A172 (cell line): Measurements from ENCODE around the gene PTPRD. TPM values are rescaled to one million over a fixed set of nuclear protein-coding genes. Genes with fewer than 3 reads are reported as not detected.

ENCODE experiments used
- DNase-seq: peaks from one replicate; pipeline ENCODE4 v3.0.0-alpha.2; 2015; ENCODE audit warnings: low spot score
- total RNA-seq: library from RNA; depleted of rRNA; stranded (reverse); fragments of >200 nt; shearing (Covaris generic); gene quantifications from 2 replicates; pipeline ENCODE4 v1.2.3, GENCODE V29; 2014

PTPRD gene
- total RNA-seq, 1 experiment from 2014 or later: 0.71 TPM

- DNase-seq: no peak
Measured at GRCh38 chr9:8589476-8589875, 2023.3 kb downstream of the PTPRD start.

- DNase-seq: no peak
Measured at GRCh38 chr9:8585036-8585435, 2027.8 kb downstream of the PTPRD start.

- DNase-seq: no peak
Measured at GRCh38 chr9:8579661-8580060, 2033.1 kb downstream of the PTPRD start.

GRCh38 chr9:8576741-8577140 is 2036.1 kb downstream of the PTPRD start:
- DNase-seq: no peak

- no peak for DNase-seq
Measured at GRCh38 chr9:8574846-8575245, 2038.0 kb downstream of the PTPRD start.

GRCh38 chr9:8572209-8572608 is 2040.6 kb downstream of the PTPRD start:
- no peak for DNase-seq

GRCh38 chr9:8571643-8572042 is 2041.2 kb downstream of the PTPRD start:
- DNase-seq: no peak

- no peak for DNase-seq
Measured at GRCh38 chr9:8570776-8571175, 2042.0 kb downstream of the PTPRD start.

GRCh38 chr9:8569823-8570222 is 2043.0 kb downstream of the PTPRD start:
- DNase-seq: no peak

- DNase-seq: no peak
Measured at GRCh38 chr9:8567963-8568579, 2044.7 kb downstream of the PTPRD start.

- no peak for DNase-seq
Measured at GRCh38 chr9:8564960-8565359, 2047.8 kb downstream of the PTPRD start.

GRCh38 chr9:8560560-8561525 is 2052.0 kb downstream of the PTPRD start:
- no peak for DNase-seq

GRCh38 chr9:8558176-8558575 is 2054.6 kb downstream of the PTPRD start:
- peak; percentile 34 for DNase-seq

- no peak for DNase-seq
Measured at GRCh38 chr9:8555762-8556500, 2056.9 kb downstream of the PTPRD start.

GRCh38 chr9:8553444-8553843 is 2059.4 kb downstream of the PTPRD start:
- DNase-seq: no peak

- DNase-seq: no peak
Measured at GRCh38 chr9:8552732-8553131, 2060.1 kb downstream of the PTPRD start.

- DNase-seq: no peak
Measured at GRCh38 chr9:8549214-8549613, 2063.6 kb downstream of the PTPRD start.

- no peak for DNase-seq
Measured at GRCh38 chr9:8543219-8543618, 2069.6 kb downstream of the PTPRD start.

GRCh38 chr9:8542537-8542936 is 2070.3 kb downstream of the PTPRD start:
- DNase-seq: no peak

- DNase-seq: no peak
Measured at GRCh38 chr9:8539681-8540197, 2073.1 kb downstream of the PTPRD start.

GRCh38 chr9:8536845-8537244 is 2076.0 kb downstream of the PTPRD start:
- DNase-seq: no peak

GRCh38 chr9:8534828-8535227 is 2078.0 kb downstream of the PTPRD start:
- no peak for DNase-seq
